Epithelial cell of prostate (primary cell): ENCODE results near the gene PFN1.

Source experiments
- DNase-seq: peaks from one replicate; pipeline ENCODE4 v3.0.0-alpha.2; 2011; ENCODE audit warnings: low read depth, low spot score
- H3K27ac ChIP-seq: fragments of 450-650 bp; 2 replicates; pipeline ENCODE4 v1.5.1; 2017; ENCODE audit warnings: mild to moderate bottlenecking

Gene PFN1

GRCh38 chr17:4968486-4969046 lies 20.2 kb upstream of the PFN1 start:
- DNase-seq, result no peak
- H3K27ac ChIP-seq, result peak overlapping the region; percentile 97

DNA sequence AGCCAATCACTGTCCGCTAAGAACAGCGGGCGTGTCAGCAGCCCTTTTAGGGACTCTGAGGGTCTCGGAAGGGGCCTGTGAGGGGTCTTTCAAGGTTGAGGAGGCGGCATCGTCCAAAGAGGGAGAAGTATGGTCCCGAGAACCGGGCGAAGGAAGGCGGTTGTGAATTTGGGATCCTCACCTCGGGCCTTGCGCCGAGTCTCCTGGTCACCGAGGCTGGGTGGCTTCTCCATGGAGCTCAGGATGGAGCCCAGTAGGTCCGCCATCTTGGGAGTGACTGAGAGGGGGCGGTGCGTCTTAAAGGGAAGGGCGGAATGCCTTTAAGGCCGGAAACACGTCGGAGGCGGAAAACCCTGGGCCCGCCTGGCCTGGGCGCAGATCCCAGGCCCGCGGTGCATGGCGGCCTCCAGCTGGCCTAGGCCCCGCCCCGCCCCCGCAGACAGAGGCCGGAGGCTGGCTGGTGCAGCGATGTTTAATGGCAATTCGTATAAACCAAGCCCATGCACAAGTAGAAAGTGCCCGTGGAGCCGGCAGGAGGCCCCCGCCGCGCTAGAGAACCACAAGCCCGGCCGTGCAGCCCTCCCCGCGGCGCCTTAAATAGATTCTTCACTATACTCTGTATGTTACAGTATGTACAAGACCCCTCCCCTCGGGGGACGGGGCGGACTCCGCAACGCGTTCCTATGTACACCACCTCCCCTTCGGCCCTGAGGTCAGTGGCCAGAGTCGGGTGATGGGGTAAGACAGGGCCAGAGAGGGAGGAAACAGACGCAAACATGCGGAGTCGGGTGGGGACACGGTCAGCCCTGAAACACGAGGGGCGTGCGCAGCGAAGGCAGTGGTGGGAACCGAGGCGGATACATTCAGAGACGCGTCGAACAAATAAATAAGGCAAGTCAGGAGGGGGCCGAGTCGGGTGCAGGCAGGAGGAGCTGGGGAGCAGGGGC lies 19.5 kb upstream of the PFN1 start, which contains the start of gene SPAG7:
Gene SPAG7 (minus strand): TSS at position 279 of the 947 bp plus-strand sequence. CDS start 13 bp downstream, at position 266.
- peak; percentile 91 for DNase-seq
- H3K27ac ChIP-seq, result peak within 1 kb of the TSS; percentile 97

DNA sequence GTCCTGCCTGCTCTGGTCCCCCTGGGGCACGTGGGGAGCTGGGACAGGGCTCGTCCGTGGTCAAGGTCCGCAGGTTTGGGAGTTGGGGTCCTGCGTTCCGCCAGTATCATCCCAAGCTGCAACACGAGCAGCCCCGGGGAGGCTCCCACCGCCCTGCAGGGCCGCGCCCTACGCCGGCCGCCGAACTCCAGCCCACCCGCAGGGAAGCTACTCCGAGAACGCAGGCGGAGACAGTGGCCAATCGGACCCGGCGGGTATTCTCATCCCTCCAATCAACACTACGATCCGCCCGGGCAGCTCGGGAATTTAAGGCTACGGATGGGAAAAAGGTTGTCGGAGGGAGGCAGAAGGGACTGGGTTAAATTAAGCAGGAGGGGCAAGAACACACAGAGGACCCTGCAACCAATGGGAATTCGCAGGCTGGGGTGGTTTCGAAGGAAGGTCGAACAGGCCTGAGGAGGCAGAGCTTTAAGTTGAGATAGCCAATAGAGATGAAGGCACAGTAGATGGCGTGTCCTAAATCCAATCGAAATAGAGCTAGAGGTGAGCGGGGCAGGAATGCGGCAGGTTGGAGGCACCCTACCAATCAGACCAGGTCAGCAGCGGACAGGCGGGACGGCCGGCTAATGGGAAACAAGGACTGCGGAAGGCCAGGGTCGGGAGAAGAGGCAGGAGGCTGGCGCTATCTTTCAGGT lies 18.7 kb upstream of the PFN1 start:
- DNase-seq, result peak; percentile 99
- peak overlapping the region; percentile 97 for H3K27ac ChIP-seq

- H3K27ac ChIP-seq, result peak overlapping the region; percentile 97
- no peak for DNase-seq
These were observed 17.1 kb upstream of the PFN1 start for GRCh38 chr17:4965311-4965986.

GRCh38 chr17:4960279-4960922 lies 12.1 kb upstream of the PFN1 start:
- DNase-seq, result no peak
- no peak overlapping the region for H3K27ac ChIP-seq

DNA sequence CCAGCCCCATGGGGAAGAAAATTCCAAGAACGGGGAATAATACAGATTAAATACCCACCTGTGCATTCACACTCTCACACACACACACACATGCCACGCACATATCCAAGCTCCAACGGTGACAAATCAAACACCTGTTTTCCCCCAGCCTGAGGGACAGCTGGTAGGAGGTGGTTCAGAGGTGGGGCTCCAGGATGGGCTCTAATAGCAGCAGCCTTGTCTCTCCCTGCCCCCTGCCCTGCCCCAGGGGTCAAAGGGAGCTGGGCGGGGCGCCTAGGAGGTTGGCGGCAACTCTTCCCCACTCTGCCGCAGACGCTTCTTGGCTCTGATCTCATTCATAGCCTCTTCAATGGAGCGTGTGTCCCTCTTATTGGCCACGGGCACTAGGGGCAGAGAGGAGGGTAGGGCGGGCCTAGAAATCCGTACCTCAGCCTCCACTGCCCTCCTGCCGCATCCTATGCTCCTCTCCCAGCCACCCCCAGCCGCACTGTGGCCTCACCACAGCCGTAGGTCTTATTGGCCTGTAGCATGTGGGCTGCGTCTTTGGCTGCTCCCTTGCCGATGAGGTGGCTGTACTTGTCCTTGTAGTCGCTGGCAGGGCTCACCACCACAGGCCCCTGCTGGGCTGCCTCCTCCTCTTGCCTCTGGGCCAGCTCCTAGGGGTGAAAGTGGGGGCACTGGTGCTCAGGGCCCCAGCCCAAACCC lies 11.1 kb upstream of the PFN1 start:
- no peak overlapping the region for H3K27ac ChIP-seq
- no peak for DNase-seq

- H3K27ac ChIP-seq, result no peak overlapping the region
- DNase-seq, result no peak
These were observed 9.8 kb upstream of the PFN1 start for GRCh38 chr17:4958102-4958501.

- DNase-seq, result no peak
These were observed 8.2 kb upstream of the PFN1 start for GRCh38 chr17:4956493-4957061.

DNA sequence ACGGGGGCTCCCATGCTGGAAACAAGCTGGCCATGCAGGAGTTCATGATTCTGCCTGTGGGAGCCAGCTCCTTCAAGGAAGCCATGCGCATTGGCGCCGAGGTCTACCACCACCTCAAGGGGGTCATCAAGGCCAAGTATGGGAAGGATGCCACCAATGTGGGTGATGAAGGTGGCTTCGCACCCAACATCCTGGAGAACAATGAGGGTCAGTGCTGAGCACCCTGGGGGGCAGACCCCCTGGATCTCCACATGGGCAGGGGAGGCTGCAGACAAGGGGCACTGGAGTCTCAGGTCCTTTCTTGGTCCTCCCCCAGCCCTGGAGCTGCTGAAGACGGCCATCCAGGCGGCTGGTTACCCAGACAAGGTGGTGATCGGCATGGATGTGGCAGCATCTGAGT lies 6.8 kb upstream of the PFN1 start:
- H3K27ac ChIP-seq, result no peak overlapping the region
- no peak for DNase-seq

More at GRCh38 chr17:4956493-4957061, 8.2 kb upstream of the PFN1 start:
- no peak overlapping the region for H3K27ac ChIP-seq

DNA sequence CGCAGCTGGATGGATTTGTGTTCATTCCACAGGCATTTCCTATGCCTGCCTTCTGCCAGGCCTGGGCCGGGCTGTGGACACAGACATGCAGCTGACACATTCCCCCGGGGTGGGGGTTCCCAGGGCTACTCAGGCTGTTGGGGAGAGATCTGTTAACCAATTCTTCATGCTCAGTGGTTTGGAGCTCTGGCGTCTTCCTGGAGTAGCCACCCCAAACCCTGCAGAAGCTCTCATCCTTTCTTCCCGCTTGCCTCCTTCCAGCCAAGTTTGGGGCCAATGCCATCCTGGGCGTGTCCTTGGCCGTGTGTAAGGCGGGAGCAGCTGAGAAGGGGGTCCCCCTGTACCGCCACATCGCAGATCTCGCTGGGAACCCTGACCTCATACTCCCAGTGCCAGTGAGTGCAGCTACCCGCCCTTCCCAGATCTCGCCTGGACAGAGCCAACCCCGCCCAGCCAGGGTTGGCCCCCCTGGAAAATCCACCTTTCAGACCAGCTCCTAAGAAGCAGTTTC lies 5.2 kb upstream of the PFN1 start:
- DNase-seq, result no peak
- H3K27ac ChIP-seq, result no peak overlapping the region

DNA sequence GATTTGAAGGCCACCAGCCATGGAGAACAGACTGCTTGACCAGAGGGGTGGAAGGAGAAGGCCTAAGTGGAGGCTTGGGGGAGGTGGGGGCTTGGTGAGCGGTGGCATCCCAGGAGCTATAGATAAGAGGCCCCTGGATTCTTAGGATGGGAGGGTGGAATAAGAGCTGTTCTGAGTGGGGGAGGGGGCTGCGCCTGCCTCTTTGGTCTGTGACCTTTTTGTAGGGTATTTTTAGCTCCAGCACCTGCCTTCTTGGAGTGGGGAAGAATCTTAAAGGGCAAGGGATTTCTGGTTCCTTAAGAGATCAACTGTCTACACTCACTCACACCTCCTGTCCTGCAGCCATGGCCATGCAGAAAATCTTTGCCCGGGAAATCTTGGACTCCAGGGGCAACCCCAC lies 3.2 kb upstream of the PFN1 start:
- no peak for DNase-seq
- no peak overlapping the region for H3K27ac ChIP-seq

- no peak for DNase-seq
- peak within 1 kb of the TSS; percentile 99 for H3K27ac ChIP-seq
These were observed 2.4 kb upstream of the PFN1 start, which contains the start of gene ENO3 for GRCh38 chr17:4950746-4951204. Gene ENO3, plus strand, starts transcription at chr17:4951119. Its CDS starts 711 bp downstream, at chr17:4951830.

GRCh38 chr17:4950075-4950745 lies 1.9 kb upstream of the PFN1 start:
- H3K27ac ChIP-seq, result peak overlapping the region; percentile 99
- no peak for DNase-seq

DNA sequence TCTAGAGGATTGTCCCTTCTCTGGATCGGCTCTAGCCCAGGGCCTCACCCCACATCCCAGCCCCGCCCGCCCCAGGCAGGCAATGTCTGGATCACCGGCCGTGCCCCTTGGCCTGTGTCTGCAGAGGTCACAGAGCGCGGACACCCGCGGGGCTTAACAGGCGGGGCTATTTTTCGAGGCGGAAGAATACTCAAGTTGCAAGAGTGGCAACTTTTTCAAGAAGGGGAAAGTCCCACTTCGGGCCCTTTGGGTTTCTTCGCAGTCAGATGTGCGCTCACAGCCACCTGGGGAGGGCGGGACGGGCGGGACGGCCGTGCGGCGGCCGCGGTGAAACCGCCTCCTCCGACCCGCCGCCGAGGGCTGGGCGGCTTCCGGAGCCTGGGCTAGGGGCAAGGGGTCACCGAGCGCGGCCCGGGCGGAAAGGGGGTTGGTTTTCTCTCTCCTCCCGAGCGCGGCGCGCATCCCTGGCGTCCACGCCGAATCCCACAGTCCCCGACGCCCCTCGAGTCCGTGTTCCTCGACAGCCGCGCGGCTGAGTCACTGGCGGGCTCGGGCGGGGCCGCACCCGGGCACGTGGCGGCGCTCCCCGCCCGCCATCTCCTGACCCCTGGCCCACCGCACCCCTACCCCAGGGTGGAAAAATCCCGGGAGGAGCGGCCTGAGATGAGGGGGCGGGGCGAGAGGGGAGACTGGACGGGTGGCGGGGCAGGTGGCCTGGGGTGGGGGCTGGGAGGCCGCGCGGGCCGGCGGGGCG lies 1.2 kb upstream of the PFN1 start:
- peak overlapping the region; percentile 99 for H3K27ac ChIP-seq

DNA sequence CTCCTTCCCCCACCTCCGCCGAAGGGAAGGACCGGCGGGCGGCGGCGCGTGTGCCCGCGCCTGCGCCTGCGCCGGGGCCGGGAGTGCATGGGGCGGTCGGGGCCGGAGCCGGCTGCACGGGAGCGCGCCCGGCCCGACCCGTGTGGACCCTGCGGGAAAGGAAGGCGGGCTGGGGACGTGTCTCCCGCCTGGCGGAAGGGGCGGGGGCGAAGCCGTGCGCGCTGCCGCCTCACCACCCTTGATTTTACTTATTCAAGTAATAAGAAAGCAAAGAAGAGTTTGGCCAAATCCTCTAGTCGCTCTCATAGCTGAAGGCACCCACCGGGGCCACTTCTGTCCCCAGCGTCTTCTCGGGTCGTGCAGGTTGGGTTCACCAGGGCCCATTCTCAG lies 596 bp upstream of the PFN1 start:
- peak; percentile 40 for DNase-seq

More for the DNA sequence above, 1.2 kb upstream of the PFN1 start:
- peak; percentile 37 for DNase-seq

DNA sequence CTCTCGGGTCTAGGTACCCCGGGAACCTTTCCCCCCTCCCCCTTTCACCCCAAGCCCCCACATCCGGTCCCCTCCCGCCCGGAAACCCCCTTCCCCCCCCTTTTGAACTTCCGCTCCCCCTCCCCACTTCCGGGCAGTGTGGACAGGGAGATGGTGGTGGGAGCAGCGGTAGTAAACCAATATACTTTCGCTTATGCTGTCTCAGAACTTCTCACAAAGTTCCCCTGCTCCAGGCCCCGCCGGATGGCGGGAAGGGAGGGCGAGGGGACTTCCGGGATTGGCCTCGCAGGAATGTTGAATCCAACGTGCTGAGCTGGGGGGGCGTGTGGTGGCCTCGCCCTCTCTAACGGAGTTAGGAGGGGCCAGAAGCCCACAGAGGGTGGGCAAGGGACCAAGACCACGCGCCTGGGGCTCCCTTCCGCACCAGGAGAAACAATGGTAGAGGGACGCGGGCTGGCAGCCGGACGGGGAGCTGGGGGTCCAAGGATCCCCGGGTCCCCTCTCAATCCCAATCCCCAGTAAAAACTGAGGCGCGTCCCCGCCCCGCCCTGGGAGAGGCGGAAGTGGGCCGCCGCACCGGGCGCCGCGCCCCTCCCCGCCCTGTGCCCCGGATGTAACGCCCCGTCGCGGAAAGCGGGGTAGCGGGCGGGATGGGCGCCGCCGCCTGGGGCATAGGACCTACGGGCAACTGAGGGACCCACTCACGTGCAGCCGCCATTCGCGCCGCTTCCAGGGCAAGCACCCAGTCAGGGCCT lies 742 bp downstream of the PFN1 start:
- DNase-seq, result no peak
- H3K27ac ChIP-seq, result peak overlapping the region; percentile 99

More for the DNA sequence above, 596 bp upstream of the PFN1 start:
- H3K27ac ChIP-seq, result peak overlapping the region; percentile 99
